GM21381 (cell line): ENCODE measurements around the gene PCGF6.
"Not testable (repeated sequence)": the region's sequence is repeated elsewhere in the genome, so short reads cannot be mapped to it uniquely, and the experiment has no call there.

Experiments
- ATAC-seq: cut with Tn5 transposase; IDR thresholded peaks from one replicate; pipeline ENCODE4 v1.9.1; 2021; ENCODE audit warnings: mild to moderate bottlenecking, moderate library complexity; ENCODE audit not compliant: unreplicated experiment

Gene PCGF6

GRCh38 chr10:103258928-103259327 lies 92.0 kb downstream of the PCGF6 start:
- ATAC-seq = not testable (repeated sequence)

GRCh38 chr10:103257812-103258211 lies 93.1 kb downstream of the PCGF6 start:
- ATAC-seq = no peak

- ATAC-seq = no peak
Observed at GRCh38 chr10:103256613-103257012, 94.3 kb downstream of the PCGF6 start.

DNA sequence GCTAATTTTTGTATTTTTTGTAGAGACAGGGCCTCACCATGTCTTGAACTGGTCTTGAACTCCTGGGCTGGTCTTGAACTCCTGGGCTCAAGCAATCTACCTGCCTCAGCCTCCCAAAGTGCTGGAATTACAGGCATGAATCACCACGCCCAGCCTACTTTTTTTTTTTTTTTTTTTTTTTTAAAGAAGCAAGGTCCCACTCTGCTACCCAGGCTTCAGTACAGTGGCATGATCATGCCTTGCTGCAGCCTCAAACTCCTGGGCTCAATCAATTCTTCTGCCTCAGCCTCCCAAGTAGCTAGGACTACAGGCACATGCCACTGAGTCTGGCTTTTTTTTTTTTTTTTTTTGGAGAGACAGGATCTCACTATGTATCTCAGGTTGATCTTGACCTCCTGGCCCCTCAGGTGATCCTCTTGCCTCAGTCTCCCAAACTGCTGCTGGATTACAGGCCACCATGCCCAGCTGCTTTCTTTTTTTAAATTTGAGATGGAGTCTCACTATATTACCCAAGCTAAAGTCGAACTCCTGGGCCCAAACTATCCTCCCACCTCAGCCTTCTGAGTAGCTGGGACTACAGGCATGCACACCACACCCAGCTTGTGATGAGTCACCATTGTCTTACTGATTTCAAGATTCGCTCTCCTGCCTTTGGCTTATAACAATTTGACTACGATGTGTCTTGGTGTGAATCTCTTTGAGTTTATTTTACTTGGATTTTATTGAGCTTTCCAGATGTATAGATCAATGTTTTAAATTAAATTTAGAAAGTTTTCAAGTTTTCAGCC lies 96.2 kb downstream of the PCGF6 start:
- no peak for ATAC-seq

GRCh38 chr10:103254113-103254512 lies 96.8 kb downstream of the PCGF6 start:
- no peak for ATAC-seq
